Breast epithelium (tissue), 3 donors: ENCODE data around the gene OR6M1.

Source experiments
- CTCF ChIP-seq, 3 donors: fragments of 450-650 bp; IDR thresholded peaks; one replicate each; pipeline ENCODE4 v1.5.1; 2016 to 2017; ENCODE audit warnings: antibody characterized with exemption in 3 of 3, mild to moderate bottlenecking in 3 of 3, moderate library complexity in 3 of 3
- POLR2A ChIP-seq: fragments of 450-650 bp; IDR thresholded peaks from one replicate; pipeline ENCODE4 v1.6.1; 2016; ENCODE audit warnings: antibody characterized with exemption, mild to moderate bottlenecking, moderate library complexity
- POLR2AphosphoS5 ChIP-seq, 3 donors: sonication (generic); formaldehyde crosslinking; IDR thresholded peaks; one replicate each; pipeline ENCODE4 v1.6.1; 2017; ENCODE audit warnings: antibody characterized with exemption in 3 of 3

DNA sequence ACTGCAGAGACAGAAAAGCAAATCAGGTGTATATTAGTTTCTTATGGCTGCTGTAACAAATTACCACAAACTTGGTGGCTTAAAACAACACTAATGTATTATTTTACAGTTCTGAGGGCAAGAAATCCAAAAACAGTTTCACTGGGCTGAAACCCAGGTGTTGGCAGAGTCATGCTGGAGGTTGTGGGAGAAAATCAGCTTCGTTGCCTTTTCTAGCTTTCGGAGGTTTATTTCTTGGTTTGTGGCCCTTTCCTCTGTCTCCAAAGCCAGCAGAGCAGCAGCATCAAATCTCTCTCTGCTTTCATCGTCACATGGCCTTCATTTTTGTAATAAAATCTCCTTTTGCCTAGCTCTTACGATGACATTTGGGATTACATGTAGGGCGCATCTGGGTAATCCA is 33.0 kb upstream of the OR6M1 start:
- no peak for TF ChIP-seq POLR2A
- no peak for TF ChIP-seq POLR2AphosphoS5 (IDR thresholded peaks at IDR 0.05)
- no peak for TF ChIP-seq CTCF (IDR thresholded peaks at IDR 0.05)
